SU-DHL-6 (cell line): Measurements from ENCODE around the gene CTBP1.

Experiments used
- CTCF ChIP-seq: fragments of 200-600 bp; sonication (generic); IDR thresholded peaks from one replicate; pipeline ENCODE4 v1.5.1; 2017; ENCODE audit warnings: antibody characterized with exemption, mild to moderate bottlenecking, low read length, moderate library complexity; ENCODE audit not compliant: insufficient read depth, poor library complexity, severe bottlenecking
- EZH2phosphoT487 ChIP-seq: fragments of 200-600 bp; sonication (generic), shearing (Covaris generic); conservative IDR thresholded peaks from 2 replicates; pipeline ENCODE4 v1.6.1; 2018; ENCODE audit warnings: mild to moderate bottlenecking, antibody characterized with exemption, low read length, moderate library complexity, mixed read lengths

- TF ChIP-seq CTCF (no peak), EZH2phosphoT487 (no peak)
Observed at GRCh38 chr4:1196421-1197183, 52.3 kb downstream of the CTBP1 start.
